Putamen (tissue), 1 donor: ENCODE data around the gene FBXW4.

Experiments
- DNase-seq: peaks from one replicate; pipeline ENCODE4 v3.0.0-alpha.2; 2016; ENCODE audit warnings: low spot score

FBXW4 gene

DNA sequence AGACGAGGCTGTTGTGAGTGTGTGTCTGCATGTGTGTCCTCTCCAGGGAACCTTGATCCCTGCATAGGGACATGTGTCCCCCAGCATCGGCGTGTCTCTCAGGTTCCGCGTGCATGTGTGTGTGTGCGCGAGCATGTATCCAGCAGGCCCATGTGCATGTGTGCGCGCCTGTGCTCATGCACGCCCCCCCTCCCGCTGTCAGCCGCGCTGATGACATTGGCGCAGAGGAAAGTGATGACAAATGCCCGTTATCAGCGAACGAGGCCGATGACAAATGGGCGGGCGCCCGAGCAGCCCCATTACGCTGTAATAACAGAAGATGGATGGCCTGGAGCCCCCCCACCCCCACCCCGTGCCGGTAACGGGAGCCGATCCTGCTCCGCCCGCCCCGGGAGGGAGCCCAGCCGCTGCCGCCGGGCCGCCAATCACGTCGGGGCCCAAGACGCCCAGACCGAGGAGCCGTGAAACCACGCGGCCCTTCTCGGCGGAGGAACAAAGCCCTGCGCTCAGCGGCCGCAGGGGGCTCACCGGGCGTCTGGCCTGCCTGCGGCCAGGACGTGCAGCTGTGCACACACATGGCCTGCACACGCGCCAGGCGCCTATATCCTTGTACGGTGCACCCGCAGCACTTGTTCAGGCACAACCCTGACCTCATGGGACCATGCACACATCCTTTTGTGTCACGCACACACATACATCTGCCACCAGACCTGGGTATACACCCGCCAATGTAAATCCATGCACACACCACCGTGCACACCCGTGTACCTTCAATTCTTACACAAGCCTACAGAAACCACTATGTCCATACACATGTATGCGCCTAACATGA lies 128.4 kb downstream of the FBXW4 start:
- peak; percentile 33 for DNase-seq

DNA sequence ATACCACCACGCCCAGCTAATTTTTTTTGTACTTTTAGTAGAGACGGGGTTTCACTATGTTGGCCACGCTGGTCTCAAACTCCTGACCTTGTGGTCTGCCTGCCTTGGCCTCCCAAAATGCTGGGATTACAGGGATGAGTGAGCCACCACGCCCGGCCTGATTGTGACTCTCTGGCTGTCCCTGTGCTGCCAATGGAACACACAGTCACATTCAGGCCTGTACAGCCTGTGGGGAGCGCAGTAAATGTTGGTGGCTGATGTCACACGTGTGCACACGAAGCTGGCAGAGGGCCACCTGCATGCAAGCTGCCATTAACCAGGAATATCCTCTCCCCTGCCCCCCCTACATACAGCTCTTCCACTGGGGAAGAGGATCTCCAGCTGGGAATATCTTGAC lies 129.0 kb downstream of the FBXW4 start:
- DNase-seq = no peak

DNA sequence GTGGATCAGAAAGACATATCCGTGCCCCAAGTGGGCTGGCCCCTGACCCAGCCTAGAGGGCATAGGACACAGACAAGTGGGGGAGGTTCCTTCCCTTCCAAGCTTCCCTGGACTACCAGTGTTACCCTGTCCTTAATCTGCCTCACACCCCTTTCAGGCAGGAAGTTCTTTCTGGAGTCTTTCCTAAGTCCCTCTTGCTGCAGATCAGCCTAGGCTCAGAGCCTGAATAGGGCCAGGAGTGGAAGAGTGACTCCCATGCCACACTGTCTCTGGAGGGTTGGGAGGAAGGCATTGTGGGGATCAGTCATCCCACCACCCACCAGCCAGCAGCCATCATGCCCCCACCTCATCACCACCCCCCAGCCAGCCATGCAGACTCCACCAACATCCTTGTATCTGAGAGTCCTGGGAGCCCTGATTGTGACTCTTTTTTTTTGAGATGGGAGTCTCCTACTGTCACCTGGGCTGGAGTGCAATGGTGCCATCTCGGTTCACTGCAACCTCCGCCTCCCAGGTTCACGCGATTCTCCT lies 129.5 kb downstream of the FBXW4 start:
- DNase-seq = no peak

DNA sequence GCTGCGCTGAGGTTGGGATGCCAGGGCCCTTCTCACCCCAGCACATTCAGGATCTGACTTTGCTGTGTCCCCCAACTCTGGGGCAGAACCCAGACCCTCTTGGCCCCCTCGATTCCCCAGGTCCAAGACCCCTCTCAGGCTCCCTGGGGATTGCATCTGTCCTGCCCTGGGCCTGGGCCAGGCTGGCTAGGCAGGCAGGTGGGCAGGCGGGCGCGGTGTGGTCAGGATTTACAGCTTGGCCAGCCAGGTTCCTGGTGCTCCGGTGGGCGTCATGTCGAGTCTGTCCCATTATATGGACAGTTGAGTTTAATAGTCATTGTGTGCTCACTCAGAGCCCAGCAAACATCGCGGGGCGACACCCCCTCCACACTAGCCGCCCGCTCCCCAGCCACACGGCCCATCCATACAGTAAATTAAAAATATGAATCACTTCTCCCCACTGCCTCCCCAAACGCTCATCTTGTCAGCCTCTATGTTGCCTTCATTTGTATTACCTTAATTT lies 130.4 kb downstream of the FBXW4 start:
- no peak for DNase-seq

DNA sequence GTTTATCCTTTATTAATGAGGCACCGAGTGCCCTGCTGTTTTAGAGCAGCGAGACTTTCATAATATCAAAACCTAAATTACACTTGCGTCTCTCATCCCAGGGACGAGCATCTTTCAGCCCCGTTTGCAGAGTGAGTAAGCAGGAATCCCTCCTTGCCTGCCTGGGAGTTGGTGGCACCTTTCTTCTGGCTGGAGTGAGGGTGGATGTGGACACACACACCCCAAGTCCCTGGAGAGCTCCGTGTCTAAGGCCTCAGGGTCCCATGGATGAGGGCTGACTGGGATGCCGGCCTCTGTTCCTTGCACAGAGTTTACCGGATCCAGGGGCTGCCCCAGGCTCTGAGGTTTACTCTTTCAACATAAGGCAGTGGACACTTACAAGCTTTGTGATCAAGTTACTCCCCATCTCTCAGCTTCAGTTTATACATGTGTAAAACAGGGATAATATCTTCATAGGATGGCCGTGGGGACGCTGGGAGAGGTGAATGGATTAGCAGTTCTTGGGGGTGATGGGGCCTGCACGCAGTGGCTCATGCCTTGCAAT lies 131.4 kb downstream of the FBXW4 start:
- DNase-seq = no peak

DNA sequence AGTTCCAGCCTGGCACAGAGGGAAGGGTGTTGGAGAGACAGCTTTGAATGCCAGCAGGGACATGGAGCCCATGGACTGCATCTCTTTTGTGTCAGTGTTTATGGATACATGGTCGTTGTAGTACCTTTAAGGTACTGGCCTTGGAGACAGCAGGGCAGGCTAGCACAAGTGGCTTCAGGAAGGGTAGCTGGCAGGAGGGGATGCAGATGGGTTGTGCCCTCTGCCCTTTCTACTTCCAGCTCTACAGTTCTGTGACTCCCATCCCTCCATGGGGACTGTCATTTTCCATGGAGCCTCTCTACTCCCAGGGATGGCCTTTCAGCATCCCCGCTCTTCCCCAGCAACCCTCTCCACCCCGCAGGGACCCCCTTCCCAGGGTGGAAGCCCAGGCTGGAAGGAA lies 132.0 kb downstream of the FBXW4 start:
- no peak for DNase-seq

DNA sequence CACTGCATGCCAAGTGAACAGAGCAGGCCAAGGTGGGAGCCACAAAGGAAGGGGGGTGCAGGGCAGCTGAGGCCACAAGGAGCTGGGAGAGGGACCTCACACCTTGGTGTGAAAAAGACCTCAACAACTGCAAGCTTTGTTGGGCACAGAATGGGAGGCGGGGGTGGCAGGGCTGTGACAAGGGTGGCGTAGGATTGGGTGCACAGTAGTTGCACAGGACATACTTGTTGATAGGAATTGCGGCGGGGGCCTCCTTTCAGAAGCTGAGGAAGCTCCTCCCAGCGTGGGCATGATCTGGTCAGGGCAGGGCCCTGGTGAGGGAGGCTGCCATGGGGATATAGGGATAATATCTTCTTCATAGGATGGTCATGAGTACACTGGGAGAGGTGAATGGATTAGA lies 132.7 kb downstream of the FBXW4 start:
- no peak for DNase-seq

DNA sequence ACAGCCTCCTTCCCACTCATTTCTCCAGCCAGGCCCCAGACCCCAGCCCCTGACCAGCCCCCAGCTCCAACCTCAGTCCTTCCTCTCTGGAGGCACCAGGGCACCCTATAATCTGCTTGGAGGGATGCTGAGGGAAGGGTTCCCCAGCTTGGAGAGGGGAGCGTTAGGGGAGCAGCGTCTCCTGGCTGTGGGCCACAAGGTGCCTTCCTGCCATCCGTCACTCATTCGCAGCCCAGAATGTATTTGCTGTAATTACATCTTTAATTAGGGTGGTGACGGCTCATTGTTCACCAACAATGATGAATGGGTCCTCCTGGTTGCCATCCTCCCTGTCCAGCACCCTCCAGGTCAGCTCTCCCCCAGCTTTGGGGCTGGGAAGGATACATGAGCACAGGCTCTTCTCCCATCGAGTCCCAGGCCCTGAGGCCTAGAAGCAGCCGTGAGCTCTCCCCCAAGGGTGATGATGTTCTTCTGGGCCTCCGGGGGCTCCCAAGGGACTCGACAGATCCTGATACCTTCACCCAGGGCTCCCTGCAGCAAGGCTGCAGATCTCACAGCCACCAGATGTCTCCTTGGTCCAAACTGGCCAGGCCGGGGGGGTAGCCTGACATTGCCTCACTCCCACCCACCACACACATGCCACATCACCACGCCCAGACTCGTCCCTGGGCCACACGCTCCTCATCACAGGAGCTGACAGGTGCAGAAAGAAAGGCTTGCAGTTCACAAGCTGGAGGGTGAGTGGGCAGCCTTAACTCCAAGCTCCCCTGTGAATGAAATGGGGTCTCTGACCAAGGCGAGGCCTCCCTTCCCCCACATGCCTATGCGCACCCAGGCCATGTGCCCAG lies 133.7 kb downstream of the FBXW4 start:
- no peak for DNase-seq
